Esophagus muscularis mucosa (tissue), 4 donors: ENCODE data around the gene FBXW5. TPM values are rescaled to one million over a fixed set of nuclear protein-coding genes. Genes with fewer than 3 reads are reported as not detected.

Source experiments
- DNase-seq: peaks from one replicate; pipeline ENCODE4 v3.0.0-alpha.2; 2017; ENCODE audit errors: extremely low spot score
- H3K27ac ChIP-seq, 4 donors: fragments of 200-600 bp; sonication (generic); replicated peaks in 1 of 4; 1 replicate in 3 of 4; 2 replicates in 1 of 4; pipeline ENCODE4 v1.5.1; 2016 to 2019; ENCODE audit warnings: mild to moderate bottlenecking in 1 of 4
- H3K27me3 ChIP-seq, 4 donors: fragments of 200-600 bp; sonication (generic); one replicate each; pipeline versions ENCODE4 v1.5.1 to v1.6.0; 2016 to 2019
- H3K36me3 ChIP-seq, 4 donors: fragments of 200-600 bp; sonication (generic); one replicate each; pipeline ENCODE4 v1.5.1; 2016 to 2019
- H3K4me1 ChIP-seq, 4 donors: fragments of 200-600 bp; sonication (generic); one replicate each; pipeline ENCODE4 v1.5.1; 2016 to 2019
- H3K4me3 ChIP-seq, 4 donors: fragments of 200-600 bp; sonication (generic); 1 replicate in 2 of 4; 2 replicates in 2 of 4; pipeline ENCODE4 v1.5.1; 2016 to 2019; ENCODE audit warnings: mild to moderate bottlenecking in 4 of 4, moderate library complexity in 1 of 4
- H3K9me3 ChIP-seq, 4 donors: fragments of 200-600 bp; sonication (generic); 1 replicate in 3 of 4; 2 replicates in 1 of 4; pipeline ENCODE4 v1.5.1; 2016 to 2019
- EP300 ChIP-seq: sonication (generic); formaldehyde crosslinking; IDR thresholded peaks from one replicate; pipeline ENCODE4 v1.6.1; 2017; ENCODE audit warnings: antibody characterized with exemption
- POLR2A ChIP-seq: fragments of 450-650 bp; IDR thresholded peaks from one replicate; pipeline ENCODE4 v1.6.1; 2017; ENCODE audit warnings: antibody characterized with exemption, moderate library complexity, mild to moderate bottlenecking, low read depth
- POLR2AphosphoS5 ChIP-seq, 2 donors: sonication (generic); formaldehyde crosslinking; IDR thresholded peaks; one replicate each; pipeline ENCODE4 v1.6.1; 2017; ENCODE audit warnings: antibody characterized with exemption in 2 of 2
- WGBS: methylation state at CpG from one replicate; pipeline ENCODE4 v1.1.5; 2018; 5-methylcytosine and 5-hydroxymethylcytosine counted together
- intact Hi-C: fragments of 100-400 bp; cut with DNase I; formaldehyde crosslinking; loops from one replicate; pipeline ENCODE4 v1.15.1; 2023
- total RNA-seq, 4 donors: library from RNA; depleted of rRNA; stranded (reverse); fragments of >200 nt; gene quantifications; one replicate each; pipeline versions ENCODE4 v1.1.0 to v1.2.1, GENCODE V29; 2016
- TF ChIP-seq, protein P1 (sequence below), 3 experiments: fragments of 200-600 bp in 2 of 3; fragments of 450-650 bp in 1 of 3; sonication (generic) in 2 of 3; IDR thresholded peaks; one replicate each; pipeline ENCODE4 v1.5.1; 2017 to 2019; ENCODE audit warnings: antibody characterized with exemption in 3 of 3, mild to moderate bottlenecking in 2 of 3, moderate library complexity in 1 of 3

Gene FBXW5
- total RNA-seq, 4 donors from 2014 or later = 238 to 303 (median 267) TPM

DNA sequence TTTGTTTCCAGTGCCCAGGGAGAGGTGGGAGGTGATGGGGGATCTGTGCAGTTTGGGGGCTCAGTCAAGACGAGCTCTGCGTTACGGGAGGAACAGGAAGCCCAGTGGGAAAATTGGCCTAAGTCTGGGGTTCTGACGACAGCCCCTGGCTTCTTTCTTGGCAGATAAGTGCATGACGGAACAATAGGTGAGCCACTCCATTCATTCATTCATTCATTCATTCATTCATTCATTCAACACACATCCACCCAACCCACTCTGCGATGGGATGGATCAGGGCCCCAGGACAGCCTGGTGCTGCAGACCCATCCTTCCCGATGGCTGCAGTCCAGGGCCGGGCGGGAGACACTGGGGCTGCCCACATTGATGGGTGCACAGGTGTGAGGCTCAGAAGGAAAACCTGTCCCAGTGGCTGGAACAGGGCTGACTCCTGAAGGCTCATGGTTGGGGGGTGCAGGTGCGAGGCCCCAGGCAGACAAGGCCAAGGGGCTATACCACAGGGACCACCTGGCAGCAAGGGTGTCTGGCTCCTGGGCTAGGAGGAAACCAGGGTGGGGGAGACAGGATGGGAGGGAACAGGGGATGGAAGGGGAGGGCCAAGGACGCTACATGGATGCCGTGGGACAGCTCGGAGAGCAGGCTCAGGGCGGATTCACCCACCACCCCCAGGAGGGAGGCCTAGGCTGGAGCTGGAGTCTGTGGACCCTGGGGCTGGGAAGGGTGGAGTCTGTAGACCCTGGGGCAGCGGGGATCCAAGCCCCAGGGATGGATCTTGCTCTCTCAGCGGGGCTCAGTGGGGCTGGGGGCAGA lies 36.3 kb upstream of the FBXW5 start:
- intact Hi-C loops = no loop called here
- 90% methylated on average over 13 of the region's 16 CpGs for WGBS

DNA sequence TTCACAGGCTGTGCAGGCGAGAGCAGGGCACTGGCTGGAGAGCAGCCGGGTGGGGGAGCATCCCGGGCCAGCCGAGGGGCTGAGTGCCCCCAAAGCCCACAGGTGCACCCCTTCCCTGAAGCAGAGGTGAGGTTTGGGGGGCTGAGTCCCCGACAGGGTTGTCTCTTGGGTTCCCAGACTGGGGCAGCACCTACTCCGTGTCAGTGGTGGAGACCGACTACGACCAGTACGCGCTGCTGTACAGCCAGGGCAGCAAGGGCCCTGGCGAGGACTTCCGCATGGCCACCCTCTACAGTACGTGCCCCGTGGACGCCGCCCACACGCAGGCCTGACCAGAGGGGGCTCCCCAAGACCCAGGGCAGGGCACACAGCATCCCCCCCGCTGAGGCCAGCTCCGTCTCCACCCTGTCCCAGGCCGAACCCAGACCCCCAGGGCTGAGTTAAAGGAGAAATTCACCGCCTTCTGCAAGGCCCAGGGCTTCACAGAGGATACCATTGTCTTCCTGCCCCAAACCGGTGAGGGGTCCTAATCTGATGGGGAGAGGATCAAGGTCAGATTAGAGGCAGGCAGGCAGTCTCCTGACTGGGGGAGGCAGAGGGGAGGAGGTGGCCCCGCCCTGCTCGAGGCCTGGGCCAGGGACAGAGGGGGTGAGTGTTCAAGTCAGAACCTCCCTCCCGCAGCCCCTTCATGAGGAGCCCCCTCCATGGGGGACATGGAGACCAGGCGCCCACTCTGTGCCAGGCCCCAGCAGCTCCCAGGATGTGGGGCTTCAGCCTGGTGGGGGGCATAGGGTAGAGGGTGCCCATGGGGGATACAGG lies 35.4 kb upstream of the FBXW5 start:
- 87% methylated on average over 11 of the region's 26 CpGs for WGBS
- Histone ChIP-seq H3K27me3 (peaks cover 0 to 56% (median 4%) of the 10 kb centered on the region in 4 donors), H3K36me3 (no peaks in the 10 kb centered on the region), H3K27ac (no peak overlapping the region), H3K4me1 (peaks cover 37 to 58% (median 52%) of the 10 kb centered on the region in 4 donors), H3K4me3 (no peak overlapping the region), H3K9me3 (no peaks in the 10 kb centered on the region)
- no peak for DNase-seq
- intact Hi-C loops = no loop called here
- TF ChIP-seq EP300 = no peak
- no peak for TF ChIP-seq POLR2A
- TF ChIP-seq POLR2AphosphoS5 (IDR thresholded peaks at IDR 0.05) = no peak
- TF ChIP-seq, protein P1, sequence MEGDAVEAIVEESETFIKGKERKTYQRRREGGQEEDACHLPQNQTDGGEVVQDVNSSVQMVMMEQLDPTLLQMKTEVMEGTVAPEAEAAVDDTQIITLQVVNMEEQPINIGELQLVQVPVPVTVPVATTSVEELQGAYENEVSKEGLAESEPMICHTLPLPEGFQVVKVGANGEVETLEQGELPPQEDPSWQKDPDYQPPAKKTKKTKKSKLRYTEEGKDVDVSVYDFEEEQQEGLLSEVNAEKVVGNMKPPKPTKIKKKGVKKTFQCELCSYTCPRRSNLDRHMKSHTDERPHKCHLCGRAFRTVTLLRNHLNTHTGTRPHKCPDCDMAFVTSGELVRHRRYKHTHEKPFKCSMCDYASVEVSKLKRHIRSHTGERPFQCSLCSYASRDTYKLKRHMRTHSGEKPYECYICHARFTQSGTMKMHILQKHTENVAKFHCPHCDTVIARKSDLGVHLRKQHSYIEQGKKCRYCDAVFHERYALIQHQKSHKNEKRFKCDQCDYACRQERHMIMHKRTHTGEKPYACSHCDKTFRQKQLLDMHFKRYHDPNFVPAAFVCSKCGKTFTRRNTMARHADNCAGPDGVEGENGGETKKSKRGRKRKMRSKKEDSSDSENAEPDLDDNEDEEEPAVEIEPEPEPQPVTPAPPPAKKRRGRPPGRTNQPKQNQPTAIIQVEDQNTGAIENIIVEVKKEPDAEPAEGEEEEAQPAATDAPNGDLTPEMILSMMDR (IDR thresholded peaks at IDR 0.05) = no peak

More for the DNA sequence above, 36.3 kb upstream of the FBXW5 start:
- TF ChIP-seq POLR2AphosphoS5 (IDR thresholded peaks at IDR 0.05) (no peak), EP300 (no peak), POLR2A (no peak)
- TF ChIP-seq, protein P1 (IDR thresholded peaks at IDR 0.05) = no peak
- no peaks in the 10 kb centered on the region for H3K9me3 ChIP-seq
- no peak for DNase-seq
- peaks cover 0 to 65% (median 13%) of the 10 kb centered on the region in 4 donors for H3K27me3 ChIP-seq
- no peaks in the 10 kb centered on the region for H3K36me3 ChIP-seq
- H3K4me3 ChIP-seq = no peak overlapping the region
- H3K4me1 ChIP-seq = peaks cover 40 to 57% (median 52%) of the 10 kb centered on the region in 4 donors
- H3K27ac ChIP-seq = peak overlapping the region in 2 of 4 donors; percentile 49 to 65

DNA sequence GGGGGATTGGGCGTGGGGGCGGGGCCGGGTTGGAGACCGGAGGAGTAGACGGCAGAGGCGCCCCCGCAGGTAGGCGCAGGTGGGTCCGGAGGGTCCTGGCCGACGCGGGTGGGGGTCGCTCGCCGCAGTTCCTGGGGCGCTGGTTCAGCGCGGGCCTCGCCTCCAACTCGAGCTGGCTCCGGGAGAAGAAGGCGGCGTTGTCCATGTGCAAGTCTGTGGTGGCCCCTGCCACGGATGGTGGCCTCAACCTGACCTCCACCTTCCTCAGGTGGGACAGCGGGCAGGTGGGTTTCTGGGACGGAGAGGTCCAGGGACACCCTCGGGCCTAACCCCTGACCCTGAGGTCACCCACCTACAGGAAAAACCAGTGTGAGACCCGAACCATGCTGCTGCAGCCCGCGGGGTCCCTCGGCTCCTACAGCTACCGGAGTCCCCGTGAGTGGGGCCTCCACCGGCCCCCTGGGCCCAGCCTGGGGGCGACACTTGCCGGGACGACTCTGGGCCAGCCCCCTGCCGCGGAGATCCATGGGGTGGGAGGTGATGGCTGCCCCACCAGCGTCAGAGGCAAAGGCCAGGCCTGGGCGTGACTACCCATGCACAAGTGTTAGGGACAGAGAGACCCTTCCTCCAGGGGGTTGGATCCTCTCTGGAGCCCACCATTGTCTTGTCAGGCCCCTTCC lies 34.5 kb upstream of the FBXW5 start:
- TF ChIP-seq, protein P1 (IDR thresholded peaks at IDR 0.05) = no peak
- DNase-seq = no peak
- 44% methylated on average over 21 of the region's 41 CpGs for WGBS
- Histone ChIP-seq H3K27ac (peak overlapping the region in 1 of 4 donors; percentile 18), H3K9me3 (no peaks in the 10 kb centered on the region), H3K4me1 (peaks cover 30 to 57% (median 51%) of the 10 kb centered on the region in 4 donors), H3K36me3 (no peaks in the 10 kb centered on the region), H3K27me3 (peaks cover 0 to 46% (median 0%) of the 10 kb centered on the region in 4 donors), H3K4me3 (no peak overlapping the region)
- intact Hi-C loops = no loop called here

DNA sequence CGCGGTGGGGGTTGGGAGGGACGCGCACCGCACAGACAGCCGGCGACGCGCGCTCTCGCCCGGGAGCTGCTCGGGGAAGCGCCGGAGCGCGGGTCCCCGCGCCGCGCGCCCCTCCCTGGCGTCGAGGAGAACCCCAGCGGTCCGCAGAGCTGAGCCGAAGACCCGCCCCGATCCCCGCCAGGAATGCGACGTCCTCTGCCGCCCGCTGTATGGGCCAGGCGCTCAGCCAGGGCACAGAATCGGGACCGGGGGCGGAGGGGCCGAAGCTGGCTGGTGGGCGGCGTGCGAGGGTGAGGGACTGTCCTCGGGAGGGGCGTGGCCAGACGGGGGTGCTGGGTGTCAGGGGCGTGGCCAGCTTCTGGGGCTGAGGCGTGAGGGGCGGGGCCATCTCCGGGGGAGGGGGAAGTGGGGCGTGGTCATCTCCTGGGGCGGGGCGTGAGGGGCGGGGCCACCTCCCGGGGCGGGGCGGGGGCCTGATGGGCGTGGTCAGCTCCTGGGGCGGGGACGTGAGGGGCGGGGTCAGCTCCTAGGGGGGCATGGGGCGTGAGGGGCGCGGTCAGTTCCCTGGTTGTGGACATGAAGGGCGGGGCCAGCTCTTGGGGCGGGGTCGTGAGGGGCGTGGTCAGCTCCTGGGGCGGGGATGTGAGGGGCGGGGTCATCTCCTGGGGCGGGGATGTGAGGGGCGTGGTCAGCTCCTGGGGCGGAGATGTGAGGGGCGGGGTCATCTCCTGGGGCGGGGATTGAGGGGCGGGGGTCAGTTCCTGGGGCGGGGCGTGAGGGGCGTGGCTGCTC lies 33.7 kb upstream of the FBXW5 start:
- H3K4me1 ChIP-seq = peaks cover 30 to 57% (median 50%) of the 10 kb centered on the region in 4 donors
- intact Hi-C loops = no loop called here
- 9% methylated on average over 12 of the region's 78 CpGs for WGBS
- peak overlapping the region; percentile 54 to 68 (median 56) for H3K4me3 ChIP-seq
- no peaks in the 10 kb centered on the region for H3K36me3 ChIP-seq
- no peaks in the 10 kb centered on the region for H3K9me3 ChIP-seq
- peak overlapping the region in 3 of 4 donors; percentile 48 to 64 (median 52) for H3K27ac ChIP-seq
- no peak for DNase-seq
- TF ChIP-seq, protein P1 (IDR thresholded peaks at IDR 0.05) = no peak
- TF ChIP-seq EP300 (no peak), POLR2AphosphoS5 (IDR thresholded peaks at IDR 0.05) (no peak), POLR2A (no peak)
- peaks cover 0 to 39% (median 0%) of the 10 kb centered on the region in 4 donors for H3K27me3 ChIP-seq
